Loucy (cell line): ENCODE data around the gene SFMBT2.

Experiments
- CTCF ChIP-seq: fragments of 200-600 bp; sonication (generic); conservative IDR thresholded peaks from 2 replicates; pipeline ENCODE4 v1.5.1; 2014; ENCODE audit warnings: mild to moderate bottlenecking, antibody characterized with exemption, low read length
- EZH2phosphoT487 ChIP-seq: fragments of 200-600 bp; IDR thresholded peaks from 2 replicates; pipeline ENCODE4 v1.6.1; 2018; ENCODE audit warnings: antibody characterized with exemption, mild to moderate bottlenecking, moderate library complexity, borderline replicate concordance

GRCh38 chr10:7291487-7292270 is 119.2 kb downstream of the SFMBT2 start:
- TF ChIP-seq CTCF (no peak), EZH2phosphoT487 (no peak)
